ENCODE measurements around the gene CCL21. TPM values are rescaled to one million over a fixed set of nuclear protein-coding genes. Genes with fewer than 3 reads are reported as not detected.
A peak's percentile ranks its signal among the peaks of the same experiment; 100 is the strongest.

The CCL21 gene
- total and polyA plus RNA-seq, 2 of the 13 experiments (the other 11 are each of a cell fraction or from before 2014, with no cell fraction given) = not detected

GRCh38 chr9:34665381-34666250 lies 44.3 kb downstream of the CCL21 start (continued):
- TF ChIP-seq ZNF350 (CRISPR knock-in tag; IDR thresholded peaks at IDR 0.05; ENCODE audit: borderline replicate concordance, low read depth) (0 out of 2 replicates have a peak, but pooled peaks have one; percentile 24), ETV5 (CRISPR knock-in tag; IDR thresholded peaks at IDR 0.05; ENCODE audit: borderline replicate concordance) (peak; percentile 51; the same call in 1 of the 2 replicates), ZNF687 (CRISPR knock-in tag; IDR thresholded peaks at IDR 0.05) (peak; percentile 41; the same call in 1 of the 2 replicates), ZFP90 (CRISPR knock-in tag; IDR thresholded peaks at IDR 0.05; ENCODE audit: borderline replicate concordance) (no peak), ZBTB37 (CRISPR knock-in tag; IDR thresholded peaks at IDR 0.05) (no peak), ZMYM4 (CRISPR knock-in tag; IDR thresholded peaks at IDR 0.05) (peak; percentile 8; the same call in 1 of the 2 replicates), ZNF343 (CRISPR knock-in tag; IDR thresholded peaks at IDR 0.05) (no peak), PATZ1 (CRISPR knock-in tag; IDR thresholded peaks at IDR 0.05) (0 out of 2 replicates have a peak, but pooled peaks have one; percentile 41), ERF (CRISPR knock-in tag; IDR thresholded peaks at IDR 0.05) (0 out of 2 replicates have a peak, but pooled peaks have one; percentile 5), ZNF430 (CRISPR knock-in tag; IDR thresholded peaks at IDR 0.05) (0 out of 2 replicates have a peak, but pooled peaks have one; percentile 21), ZNF549 (CRISPR knock-in tag; IDR thresholded peaks at IDR 0.05) (no peak), ZNF746 (CRISPR knock-in tag; IDR thresholded peaks at IDR 0.05) (no peak), KDM2A (CRISPR knock-in tag; IDR thresholded peaks at IDR 0.05; ENCODE audit: borderline replicate concordance, low read depth) (peak; percentile 51; the same call in 1 of the 2 replicates), ZNF777 (CRISPR knock-in tag; IDR thresholded peaks at IDR 0.05) (peak; percentile 63; the same call in 1 of the 2 replicates), PCBP1 (IDR thresholded peaks at IDR 0.05; ENCODE audit: borderline replicate concordance, low read depth, low read length) (0 out of 2 replicates have a peak, but pooled peaks have one; percentile 34), ZNF574 (CRISPR knock-in tag; IDR thresholded peaks at IDR 0.05) (no peak), POLR2G (IDR thresholded peaks at IDR 0.05; ENCODE audit: low read depth, low read length) (peak; percentile 60), ZNF547 (CRISPR knock-in tag; IDR thresholded peaks at IDR 0.05) (no peak)
